HepG2 (cell line): ENCODE data around the gene EIF5A2. TPM values are rescaled to one million over a fixed set of nuclear protein-coding genes. Genes with fewer than 3 reads are reported as not detected.

Source experiments
- ATAC-seq: fragments of 200-7000 bp; cut with Tn5 transposase; 3 replicates; pipeline ENCODE4 v1.9.1; 2020; ENCODE audit warnings: mild to moderate bottlenecking, moderate library complexity
- BruUV-seq: library from RNA; stranded (reverse); fragments of 400-500 nt; replicated peaks from 2 replicates; lab custom pipeline; 2021; lab: Mats Ljungman, UMichigan
- CTCF ChIA-PET: fragments of 300-600 bp; formaldehyde crosslinking; extraction: SDS; loops from one replicate; lab custom pipeline; 2021; ENCODE audit warnings: low total read pairs, inconsistent platforms, low intra/inter-chr PET ratio; lab: Yijun Ruan, JAX
- POLR2A ChIA-PET: fragments of 350-600 bp; sonication (Branson Sonifier 250); formaldehyde crosslinking; loops from one replicate; lab custom pipeline; 2020; ENCODE audit warnings: antibody characterized with exemption, inconsistent platforms; lab: Yijun Ruan, JAX
- DNase-seq: peaks from one replicate; pipeline ENCODE4 v3.0.0-alpha.2; 2015; ENCODE audit warnings: low spot score
- FAIRE-seq: peaks from 3 replicates; lab custom pipeline; 2011; peaks lifted over from hg19 to GRCh38; lab: Jason Lieb, UNC
- H2AFZ ChIP-seq: one replicate; pipeline ENCODE4 v1.6.1; 2011; ENCODE audit warnings: low read length, inconsistent platforms
- H3K27ac ChIP-seq: fragments of 300-600 bp; 3 replicates; pipeline ENCODE4 v1.8.0; 2011; ENCODE audit warnings: mixed run types, mild to moderate bottlenecking, mixed read lengths, low read length, inconsistent platforms; ENCODE audit not compliant: insufficient read depth; ENCODE audit errors: extremely low read length
- H3K27me3 ChIP-seq, 2 experiments: fragments of 200-600 bp in 1 of 2; 2 replicates in 1 of 2; 3 replicates in 1 of 2; pipeline versions ENCODE4 v1.6.0 to v1.8.0; 2011; ENCODE audit warnings: low read length in 2 of 2, mild to moderate bottlenecking in 2 of 2, moderate library complexity in 2 of 2, inconsistent platforms in 1 of 2; ENCODE audit not compliant: insufficient read depth in 2 of 2, control insufficient read depth in 1 of 2
- H3K36me3 ChIP-seq, 2 experiments: fragments of 200-600 bp in 1 of 2; replicated peaks in 1 of 2; 2 replicates in 1 of 2; 3 replicates in 1 of 2; pipeline versions ENCODE4 v1.5.1 to v1.8.0; 2011; ENCODE audit warnings: low read length in 2 of 2, inconsistent platforms in 1 of 2; ENCODE audit not compliant: insufficient read depth in 2 of 2, control insufficient read depth in 1 of 2
- H3K4me1 ChIP-seq: 2 replicates; pipeline ENCODE4 v1.5.1; 2012; ENCODE audit warnings: low read length, inconsistent platforms; ENCODE audit not compliant: insufficient read depth
- H3K4me2 ChIP-seq: 2 replicates; pipeline ENCODE4 v1.6.0; 2011; ENCODE audit warnings: low read depth, low read length, inconsistent platforms
- H3K4me3 ChIP-seq, 3 experiments: fragments of 200-600 bp in 1 of 3; sonication (generic), shearing (Covaris generic) in 1 of 3; replicated peaks in 1 of 3; 2 replicates each; pipeline ENCODE4 v1.5.1; 2011 to 2016; ENCODE audit warnings: low read length in 3 of 3, inconsistent platforms in 2 of 3, low read depth in 2 of 3, mild to moderate bottlenecking in 2 of 3, control low read depth in 1 of 3, mixed read lengths in 1 of 3; ENCODE audit not compliant: insufficient read depth in 1 of 3
- H3K79me2 ChIP-seq: one replicate; pipeline ENCODE4 v1.6.1; 2011; ENCODE audit warnings: low read length, inconsistent platforms; ENCODE audit not compliant: insufficient read depth
- H3K9ac ChIP-seq: 2 replicates; pipeline ENCODE4 v1.6.0; 2011; ENCODE audit warnings: mild to moderate bottlenecking, low read depth, low read length, inconsistent platforms; ENCODE audit not compliant: insufficient read depth
- H3K9me3 ChIP-seq: 2 replicates; pipeline ENCODE4 v1.5.1; 2012; ENCODE audit warnings: mild to moderate bottlenecking, low read length
- H4K20me1 ChIP-seq: 2 replicates; pipeline ENCODE4 v1.6.0; 2011; ENCODE audit warnings: inconsistent platforms, mild to moderate bottlenecking, low read length, moderate library complexity; ENCODE audit not compliant: insufficient read depth
- ARNTL ChIP-seq: sonication (generic); formaldehyde crosslinking; IDR thresholded peaks from 2 replicates; pipeline ENCODE4 v1.4.0; 2020; ENCODE audit warnings: mild to moderate bottlenecking, missing genetic modification reagents
- RBFOX2 ChIP-seq: fragments of 200-400 bp; formaldehyde crosslinking; IDR thresholded peaks from 2 replicates; pipeline ENCODE4 v1.6.1; 2017; ENCODE audit warnings: low read depth, mild to moderate bottlenecking, low read length
- XBP1 ChIP-seq: sonication (generic); formaldehyde crosslinking; IDR thresholded peaks from 2 replicates; pipeline ENCODE4 v1.5.0; 2020; ENCODE audit warnings: missing genetic modification reagents
- ZNF503 ChIP-seq: sonication (generic); formaldehyde crosslinking; IDR thresholded peaks from 2 replicates; pipeline ENCODE4 v1.4.0; 2020; ENCODE audit warnings: missing genetic modification reagents
- ZNF674 ChIP-seq: sonication (generic); formaldehyde crosslinking; IDR thresholded peaks from 2 replicates; pipeline ENCODE4 v1.5.0; 2020; ENCODE audit warnings: low read depth, mild to moderate bottlenecking, missing genetic modification reagents
- WGBS: methylation state at CpG from one replicate; pipeline ENCODE4 v1.1.6; 2017; ENCODE audit warnings: low lambda C conversion rate; 5-methylcytosine and 5-hydroxymethylcytosine counted together
- in situ Hi-C: cut with HindIII; loops from 2 replicates; pipeline ENCODE4 v1.10.0; 2017; ENCODE audit warnings: low pct_unique_long_range_greater_than_20kb; ENCODE audit not compliant: extremely low pct_ligation_motif_present
- intact Hi-C: fragments of 100-400 bp; cut with micrococcal nuclease; formaldehyde crosslinking; loops from one replicate; pipeline ENCODE4 v1.10.0; 2022; ENCODE audit not compliant: unreplicated experiment
- polyA plus RNA-seq, 8 experiments: library from polyadenylated mRNA; depleted of rRNA in 3 of 8; stranded (reverse) in 7 of 8; unstranded in 1 of 8; fragments of >200 nt; fragmentation: Illumina TruSeq in 4 of 8; extraction: Trizol in 4 of 8; gene quantifications; 2 replicates each; pipeline versions ENCODE4 v1.2.1 to v1.2.3, GENCODE V29; 2011 to 2016; ENCODE audit warnings: low read depth in 4 of 8, missing spikeins in 1 of 8, mixed read lengths in 1 of 8; ENCODE audit not compliant: insufficient read depth in 1 of 8
- total RNA-seq, 5 experiments: library from RNA; depleted of rRNA; stranded (reverse); fragments of >200 nt; fragmentation: Illumina TruSeq; extraction: Trizol; gene quantifications; 2 replicates each; pipeline ENCODE4 v1.2.3, GENCODE V29; 2016; ENCODE audit warnings: low read depth in 1 of 5
- TF ChIP-seq, protein P1 (sequence below): sonication (generic); formaldehyde crosslinking; IDR thresholded peaks from 2 replicates; pipeline ENCODE4 v1.5.0; 2020; ENCODE audit warnings: missing genetic modification reagents

The EIF5A2 gene
- total and polyA plus RNA-seq, 2 of the 13 experiments (the other 11 are each of a cell fraction or from before 2014, with no cell fraction given) = 3.5 to 9.4 TPM

- Histone ChIP-seq H3K4me1 (no peaks in the 10 kb centered on the region), H2AFZ (no peak overlapping the region), H3K27ac (no peak overlapping the region), H3K79me2 (no peaks in the 10 kb centered on the region), H3K36me3 (no peaks in the 10 kb centered on the region), H3K27me3 (no peaks in the 10 kb centered on the region; a peak in 2 of 5 replicates), H3K9ac (no peak overlapping the region), H4K20me1 (no peaks in the 10 kb centered on the region), H3K9me3 (no peaks in the 10 kb centered on the region), H3K4me3 (no peak overlapping the region), H3K4me2 (no peak overlapping the region)
- no TSS peak for BruUV-seq
- FAIRE-seq = no peak
- ChIA-PET POLR2A (no interaction called here), CTCF (no interaction called here)
- no peak for TF ChIP-seq ZNF503
- TF ChIP-seq, protein P1, sequence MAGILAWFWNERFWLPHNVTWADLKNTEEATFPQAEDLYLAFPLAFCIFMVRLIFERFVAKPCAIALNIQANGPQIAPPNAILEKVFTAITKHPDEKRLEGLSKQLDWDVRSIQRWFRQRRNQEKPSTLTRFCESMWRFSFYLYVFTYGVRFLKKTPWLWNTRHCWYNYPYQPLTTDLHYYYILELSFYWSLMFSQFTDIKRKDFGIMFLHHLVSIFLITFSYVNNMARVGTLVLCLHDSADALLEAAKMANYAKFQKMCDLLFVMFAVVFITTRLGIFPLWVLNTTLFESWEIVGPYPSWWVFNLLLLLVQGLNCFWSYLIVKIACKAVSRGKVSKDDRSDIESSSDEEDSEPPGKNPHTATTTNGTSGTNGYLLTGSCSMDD (CRISPR knock-in tag) = no peak
- no peak for TF ChIP-seq XBP1 (CRISPR knock-in tag)
- TF ChIP-seq RBFOX2 = no peak
- TF ChIP-seq ARNTL (CRISPR knock-in tag) = no peak
- TF ChIP-seq ZNF674 = no peak
- 17% methylated on average over 3 of the region's 3 CpGs for WGBS
- intact Hi-C loops (no loop called here), in situ Hi-C loops (no loop called here)
- DNase-seq = no peak
- no peak for ATAC-seq
Measured at GRCh38 chr3:170839518-170840100, 68.8 kb downstream of the EIF5A2 start.

Other genes with a start within 250 kb of the EIF5A2 start
- gene RPL22L1, start 38.4 kb downstream of the EIF5A2 start, total RNA-seq (2016; rRNA removed; fragmentation: Illumina TruSeq; extraction: Trizol) = 150 and 152 TPM in 2 replicates
- gene RPL22L1, start 38.4 kb downstream of the EIF5A2 start, polyA plus RNA-seq (2011; rRNA removed) = 42.7 and 44.1 TPM in 2 replicates
- 14.5 and 19.5 TPM in 2 replicates for gene SLC2A2, start 118.1 kb upstream of the EIF5A2 start, total RNA-seq (2016; rRNA removed; fragmentation: Illumina TruSeq; extraction: Trizol)
- gene SLC2A2, start 118.1 kb upstream of the EIF5A2 start, polyA plus RNA-seq (2011; rRNA removed) = 15.5 and 23.2 TPM in 2 replicates